Liver (tissue), 9 donors: Measurements from ENCODE around the gene MYO18B. TPM values are rescaled to one million over a fixed set of nuclear protein-coding genes. Genes with fewer than 3 reads are reported as not detected.

Source experiments
- DNase-seq: peaks from one replicate; pipeline ENCODE4 v3.0.0-alpha.2; 2017; ENCODE audit warnings: low spot score
- H3K27ac ChIP-seq, 2 donors: one replicate each; pipeline ENCODE4 v1.7.0; 2013; ENCODE audit warnings: inconsistent platforms in 2 of 2, low read length in 2 of 2, control low read depth in 1 of 2, low read depth in 1 of 2, mild to moderate bottlenecking in 1 of 2
- H3K27me3 ChIP-seq, 4 donors: one replicate each; pipeline versions ENCODE4 v1.6.1 to v1.7.0; 2013; ENCODE audit warnings: low read length in 3 of 4, inconsistent platforms in 1 of 4, mild to moderate bottlenecking in 1 of 4, moderate library complexity in 1 of 4; ENCODE audit not compliant: control insufficient read depth in 4 of 4, insufficient read depth in 4 of 4
- H3K36me3 ChIP-seq, 4 donors: one replicate each; pipeline versions ENCODE4 v1.6.1 to v1.7.0; 2013; ENCODE audit warnings: low read length in 3 of 4, mild to moderate bottlenecking in 3 of 4, low read depth in 1 of 4, moderate library complexity in 1 of 4; ENCODE audit not compliant: control insufficient read depth in 4 of 4, insufficient read depth in 3 of 4
- H3K4me1 ChIP-seq, 4 donors: one replicate each; pipeline versions ENCODE4 v1.6.1 to v1.7.0; 2013; ENCODE audit warnings: low read length in 3 of 4, mild to moderate bottlenecking in 3 of 4, moderate library complexity in 1 of 4; ENCODE audit not compliant: control insufficient read depth in 4 of 4, insufficient read depth in 4 of 4
- H3K4me3 ChIP-seq, 3 donors: one replicate each; pipeline versions ENCODE4 v1.6.1 to v1.7.0; 2013; ENCODE audit warnings: low read length in 3 of 3, control low read depth in 1 of 3, low read depth in 1 of 3, mild to moderate bottlenecking in 1 of 3
- H3K9ac ChIP-seq, 2 donors: one replicate each; pipeline ENCODE4 v1.7.0; 2013; ENCODE audit warnings: low read length in 2 of 2, mild to moderate bottlenecking in 2 of 2, moderate library complexity in 2 of 2, control low read depth in 1 of 2, low read depth in 1 of 2
- H3K9me3 ChIP-seq, 4 donors: one replicate each; pipeline versions ENCODE4 v1.6.1 to v1.7.0; 2013; ENCODE audit warnings: low read length in 3 of 4; ENCODE audit not compliant: control insufficient read depth in 4 of 4
- EGR1 ChIP-seq, 2 donors: IDR thresholded peaks; 2 replicates each; pipeline ENCODE4 v1.6.1; 2016 to 2018; ENCODE audit warnings: antibody characterized with exemption in 2 of 2, low read depth in 2 of 2
- FOXA1 ChIP-seq: IDR thresholded peaks from 2 replicates; pipeline ENCODE4 v1.6.1; 2016; ENCODE audit warnings: antibody characterized with exemption
- FOXA2 ChIP-seq: IDR thresholded peaks from 2 replicates; pipeline ENCODE4 v1.6.1; 2016; ENCODE audit warnings: antibody characterized with exemption
- GABPA ChIP-seq, 2 donors: IDR thresholded peaks in 1 of 2; conservative IDR thresholded peaks in 1 of 2; 2 replicates each; pipeline ENCODE4 v1.6.1; 2016; ENCODE audit warnings: antibody characterized with exemption in 2 of 2, mild to moderate bottlenecking in 1 of 2, moderate library complexity in 1 of 2
- HNF4A ChIP-seq, 2 donors: conservative IDR thresholded peaks; 2 replicates each; pipeline ENCODE4 v1.6.1; 2016; ENCODE audit warnings: antibody characterized with exemption in 2 of 2, mild to moderate bottlenecking in 2 of 2
- HNF4G ChIP-seq: IDR thresholded peaks from 2 replicates; pipeline ENCODE4 v1.6.1; 2016; ENCODE audit warnings: antibody characterized with exemption
- JUND ChIP-seq, 2 donors: IDR thresholded peaks; 2 replicates each; pipeline ENCODE4 v1.6.1; 2016; ENCODE audit warnings: antibody characterized with exemption in 2 of 2
- NR2F2 ChIP-seq: IDR thresholded peaks from 2 replicates; pipeline ENCODE4 v1.6.1; 2016; ENCODE audit warnings: antibody characterized with exemption
- RAD21 ChIP-seq, 2 donors: IDR thresholded peaks; 2 replicates each; pipeline ENCODE4 v1.6.1; 2016; ENCODE audit warnings: antibody characterized with exemption in 2 of 2, mild to moderate bottlenecking in 2 of 2
- RXRA ChIP-seq, 2 donors: IDR thresholded peaks; 2 replicates each; pipeline ENCODE4 v1.6.1; 2017 to 2018; ENCODE audit warnings: antibody characterized with exemption in 2 of 2, mild to moderate bottlenecking in 1 of 2
- SP1 ChIP-seq: IDR thresholded peaks from 2 replicates; pipeline ENCODE4 v1.6.1; 2018; ENCODE audit warnings: antibody characterized with exemption, mild to moderate bottlenecking
- TAF1 ChIP-seq: conservative IDR thresholded peaks from 2 replicates; pipeline ENCODE4 v1.6.1; 2016; ENCODE audit warnings: antibody characterized with exemption, mild to moderate bottlenecking
- YY1 ChIP-seq: IDR thresholded peaks from 2 replicates; pipeline ENCODE4 v1.6.1; 2016; ENCODE audit warnings: antibody characterized with exemption, mild to moderate bottlenecking
- WGBS: extraction: QIAGEN DNeasy Blood & Tissue Kit; methylation state at CpG from one replicate; pipeline ENCODE4 v1.1.7; 2013; 5-methylcytosine and 5-hydroxymethylcytosine counted together
- polyA plus RNA-seq, 2 donors: library from polyadenylated mRNA; stranded (reverse) in 1 of 2; unstranded in 1 of 2; fragments of 200-250 nt in 1 of 2; fragments of >200 nt in 1 of 2; fragmentation: Nextera tagmentation in 1 of 2; extraction: Ambion mirVana in 1 of 2; gene quantifications; one replicate each; pipeline versions ENCODE4 v1.2.1 to v1.2.3, GENCODE V29; 2013 to 2015
- total RNA-seq, 2 donors: library from RNA; depleted of rRNA; stranded (reverse); fragments of >200 nt; gene quantifications; one replicate each; pipeline ENCODE4 v1.2.3, GENCODE V29; 2014
- TF ChIP-seq, protein P1 (sequence below): IDR thresholded peaks from 2 replicates; pipeline ENCODE4 v1.6.1; 2016; ENCODE audit warnings: antibody characterized with exemption
- TF ChIP-seq, protein P2 (sequence below): fragments of 150-350 bp; IDR thresholded peaks from 2 replicates; pipeline ENCODE4 v1.5.1; 2017; ENCODE audit warnings: improper control_type of control experiment, low read depth, low read length; ENCODE audit not compliant: missing input control
- TF ChIP-seq, protein P3 (sequence below): IDR thresholded peaks from 2 replicates; pipeline ENCODE4 v1.6.1; 2016; ENCODE audit warnings: antibody characterized with exemption, mild to moderate bottlenecking
- TF ChIP-seq, protein P4 (sequence below): IDR thresholded peaks from 2 replicates; pipeline ENCODE4 v1.6.1; 2016; ENCODE audit warnings: antibody characterized with exemption
- TF ChIP-seq, protein P5 (sequence below): IDR thresholded peaks from 2 replicates; pipeline ENCODE4 v1.6.1; 2016; ENCODE audit warnings: antibody characterized with exemption
- donor health status: healthy.
- donor health status: healthy.
- donor health status: healthy.
- donor health status: healthy.
- donor health status: healthy.

MYO18B gene
- total and polyA plus RNA-seq, 4 donors = under 0.01 to 4.2 (median 0.02) TPM; not detected in 1

GRCh38 chr22:25735650-25736049 lies 6.3 kb upstream of the MYO18B start:
- H3K9me3 ChIP-seq = no peaks in the 10 kb centered on the region
- no peaks in the 10 kb centered on the region for H3K4me1 ChIP-seq
- no peaks in the 10 kb centered on the region for H3K36me3 ChIP-seq
- no peak for DNase-seq
- no peak overlapping the region for H3K9ac ChIP-seq
- H3K27me3 ChIP-seq = no peaks in the 10 kb centered on the region
- no peak overlapping the region for H3K27ac ChIP-seq
- 45% methylated on average over 2 of the region's 2 CpGs for WGBS
- no peak overlapping the region for H3K4me3 ChIP-seq
- TF ChIP-seq YY1 (no peak), HNF4G (no peak)
- TF ChIP-seq, protein P1, sequence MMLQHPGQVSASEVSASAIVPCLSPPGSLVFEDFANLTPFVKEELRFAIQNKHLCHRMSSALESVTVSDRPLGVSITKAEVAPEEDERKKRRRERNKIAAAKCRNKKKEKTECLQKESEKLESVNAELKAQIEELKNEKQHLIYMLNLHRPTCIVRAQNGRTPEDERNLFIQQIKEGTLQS = no peak

- no peak for DNase-seq
- Histone ChIP-seq H3K27me3 (no peaks in the 10 kb centered on the region), H3K4me1 (no peaks in the 10 kb centered on the region), H3K9me3 (no peaks in the 10 kb centered on the region), H3K4me3 (no peak overlapping the region), H3K9ac (no peak overlapping the region), H3K27ac (no peak overlapping the region), H3K36me3 (no peaks in the 10 kb centered on the region)
- TF ChIP-seq HNF4A (conservative IDR thresholded peaks at IDR 0.05) (no peak), SP1 (no peak), JUND (IDR thresholded peaks at IDR 0.05) (no peak), NR2F2 (no peak), GABPA (IDR thresholded peaks at IDR 0.05 in 1 of 2, conservative IDR thresholded peaks at IDR 0.05 in 1 of 2) (no peak), EGR1 (IDR thresholded peaks at IDR 0.05; ENCODE audit: low read depth in 2 of 2) (no peak), RAD21 (IDR thresholded peaks at IDR 0.05) (no peak), FOXA1 (no peak), TAF1 (no peak), RXRA (IDR thresholded peaks at IDR 0.05) (no peak), HNF4G (no peak), YY1 (no peak), FOXA2 (no peak)
- TF ChIP-seq, protein P2, sequence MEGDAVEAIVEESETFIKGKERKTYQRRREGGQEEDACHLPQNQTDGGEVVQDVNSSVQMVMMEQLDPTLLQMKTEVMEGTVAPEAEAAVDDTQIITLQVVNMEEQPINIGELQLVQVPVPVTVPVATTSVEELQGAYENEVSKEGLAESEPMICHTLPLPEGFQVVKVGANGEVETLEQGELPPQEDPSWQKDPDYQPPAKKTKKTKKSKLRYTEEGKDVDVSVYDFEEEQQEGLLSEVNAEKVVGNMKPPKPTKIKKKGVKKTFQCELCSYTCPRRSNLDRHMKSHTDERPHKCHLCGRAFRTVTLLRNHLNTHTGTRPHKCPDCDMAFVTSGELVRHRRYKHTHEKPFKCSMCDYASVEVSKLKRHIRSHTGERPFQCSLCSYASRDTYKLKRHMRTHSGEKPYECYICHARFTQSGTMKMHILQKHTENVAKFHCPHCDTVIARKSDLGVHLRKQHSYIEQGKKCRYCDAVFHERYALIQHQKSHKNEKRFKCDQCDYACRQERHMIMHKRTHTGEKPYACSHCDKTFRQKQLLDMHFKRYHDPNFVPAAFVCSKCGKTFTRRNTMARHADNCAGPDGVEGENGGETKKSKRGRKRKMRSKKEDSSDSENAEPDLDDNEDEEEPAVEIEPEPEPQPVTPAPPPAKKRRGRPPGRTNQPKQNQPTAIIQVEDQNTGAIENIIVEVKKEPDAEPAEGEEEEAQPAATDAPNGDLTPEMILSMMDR = no peak
- TF ChIP-seq, protein P1 = no peak
- TF ChIP-seq, protein P3, sequence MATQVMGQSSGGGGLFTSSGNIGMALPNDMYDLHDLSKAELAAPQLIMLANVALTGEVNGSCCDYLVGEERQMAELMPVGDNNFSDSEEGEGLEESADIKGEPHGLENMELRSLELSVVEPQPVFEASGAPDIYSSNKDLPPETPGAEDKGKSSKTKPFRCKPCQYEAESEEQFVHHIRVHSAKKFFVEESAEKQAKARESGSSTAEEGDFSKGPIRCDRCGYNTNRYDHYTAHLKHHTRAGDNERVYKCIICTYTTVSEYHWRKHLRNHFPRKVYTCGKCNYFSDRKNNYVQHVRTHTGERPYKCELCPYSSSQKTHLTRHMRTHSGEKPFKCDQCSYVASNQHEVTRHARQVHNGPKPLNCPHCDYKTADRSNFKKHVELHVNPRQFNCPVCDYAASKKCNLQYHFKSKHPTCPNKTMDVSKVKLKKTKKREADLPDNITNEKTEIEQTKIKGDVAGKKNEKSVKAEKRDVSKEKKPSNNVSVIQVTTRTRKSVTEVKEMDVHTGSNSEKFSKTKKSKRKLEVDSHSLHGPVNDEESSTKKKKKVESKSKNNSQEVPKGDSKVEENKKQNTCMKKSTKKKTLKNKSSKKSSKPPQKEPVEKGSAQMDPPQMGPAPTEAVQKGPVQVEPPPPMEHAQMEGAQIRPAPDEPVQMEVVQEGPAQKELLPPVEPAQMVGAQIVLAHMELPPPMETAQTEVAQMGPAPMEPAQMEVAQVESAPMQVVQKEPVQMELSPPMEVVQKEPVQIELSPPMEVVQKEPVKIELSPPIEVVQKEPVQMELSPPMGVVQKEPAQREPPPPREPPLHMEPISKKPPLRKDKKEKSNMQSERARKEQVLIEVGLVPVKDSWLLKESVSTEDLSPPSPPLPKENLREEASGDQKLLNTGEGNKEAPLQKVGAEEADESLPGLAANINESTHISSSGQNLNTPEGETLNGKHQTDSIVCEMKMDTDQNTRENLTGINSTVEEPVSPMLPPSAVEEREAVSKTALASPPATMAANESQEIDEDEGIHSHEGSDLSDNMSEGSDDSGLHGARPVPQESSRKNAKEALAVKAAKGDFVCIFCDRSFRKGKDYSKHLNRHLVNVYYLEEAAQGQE = no peak
- TF ChIP-seq, protein P4, sequence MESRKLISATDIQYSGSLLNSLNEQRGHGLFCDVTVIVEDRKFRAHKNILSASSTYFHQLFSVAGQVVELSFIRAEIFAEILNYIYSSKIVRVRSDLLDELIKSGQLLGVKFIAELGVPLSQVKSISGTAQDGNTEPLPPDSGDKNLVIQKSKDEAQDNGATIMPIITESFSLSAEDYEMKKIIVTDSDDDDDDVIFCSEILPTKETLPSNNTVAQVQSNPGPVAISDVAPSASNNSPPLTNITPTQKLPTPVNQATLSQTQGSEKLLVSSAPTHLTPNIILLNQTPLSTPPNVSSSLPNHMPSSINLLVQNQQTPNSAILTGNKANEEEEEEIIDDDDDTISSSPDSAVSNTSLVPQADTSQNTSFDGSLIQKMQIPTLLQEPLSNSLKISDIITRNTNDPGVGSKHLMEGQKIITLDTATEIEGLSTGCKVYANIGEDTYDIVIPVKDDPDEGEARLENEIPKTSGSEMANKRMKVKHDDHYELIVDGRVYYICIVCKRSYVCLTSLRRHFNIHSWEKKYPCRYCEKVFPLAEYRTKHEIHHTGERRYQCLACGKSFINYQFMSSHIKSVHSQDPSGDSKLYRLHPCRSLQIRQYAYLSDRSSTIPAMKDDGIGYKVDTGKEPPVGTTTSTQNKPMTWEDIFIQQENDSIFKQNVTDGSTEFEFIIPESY = no peak
- TF ChIP-seq, protein P5, sequence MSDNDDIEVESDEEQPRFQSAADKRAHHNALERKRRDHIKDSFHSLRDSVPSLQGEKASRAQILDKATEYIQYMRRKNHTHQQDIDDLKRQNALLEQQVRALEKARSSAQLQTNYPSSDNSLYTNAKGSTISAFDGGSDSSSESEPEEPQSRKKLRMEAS = no peak
- WGBS = 73% methylated on average over 9 of the region's 9 CpGs
Observed at GRCh38 chr22:25736378-25737011, 5.5 kb upstream of the MYO18B start.
